Measurements from ENCODE around the gene VIP. TPM values are rescaled to one million over a fixed set of nuclear protein-coding genes. Genes with fewer than 3 reads are reported as not detected.

VIP gene
- total and polyA plus RNA-seq, 2 of the 13 experiments (the other 11 are each of a cell fraction or from before 2014, with no cell fraction given), result not detected

DNA sequence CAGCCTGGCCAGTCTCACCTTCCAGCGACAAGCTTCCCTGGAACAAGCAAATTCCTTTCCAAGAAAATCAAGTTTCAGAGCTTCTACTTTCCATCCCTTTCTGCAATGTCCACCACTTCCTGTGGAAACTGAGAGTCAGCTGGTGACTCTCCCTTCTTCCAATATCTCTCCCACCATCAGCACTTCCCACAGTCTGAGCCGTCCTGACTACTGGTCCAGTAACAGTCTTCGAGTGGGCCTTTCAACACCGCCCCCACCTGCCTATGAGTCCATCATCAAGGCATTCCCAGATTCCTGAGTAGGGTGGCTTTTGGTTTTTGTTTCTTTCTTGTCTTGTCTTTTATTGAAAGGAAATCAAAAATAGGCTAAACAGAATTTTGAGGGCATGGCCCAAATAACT lies 28.6 kb upstream of the VIP start (continued):
- TF ChIP-seq ZNF333 (CRISPR knock-in tag; IDR thresholded peaks at IDR 0.05; ENCODE audit: borderline replicate concordance) (no peak), NR2F2 (IDR thresholded peaks at IDR 0.05; ENCODE audit: borderline replicate concordance, low read depth) (no peak), HOXA3 (CRISPR knock-in tag; IDR thresholded peaks at IDR 0.05) (no peak)

DNA sequence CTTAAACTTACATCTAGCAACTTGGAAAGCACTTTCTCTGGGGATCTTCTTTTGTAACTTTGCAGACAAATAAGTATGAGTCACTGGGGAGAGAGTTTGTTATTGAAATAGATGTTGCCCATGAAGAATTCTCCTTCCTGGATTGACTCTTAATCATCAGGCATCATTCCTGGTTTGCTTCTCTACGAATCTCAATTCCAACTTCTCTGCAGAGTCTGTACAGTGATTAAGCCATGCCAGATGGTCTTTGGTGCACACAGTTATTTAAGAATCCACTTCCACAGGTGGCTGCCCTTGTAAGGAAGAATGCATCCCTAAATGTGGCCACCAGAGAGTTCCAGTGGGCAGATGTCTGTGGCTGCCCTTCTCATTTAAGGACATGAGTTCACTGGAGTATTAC lies 27.2 kb upstream of the VIP start:
- ATAC-seq (no peak), DNase-seq (ENCODE audit: low spot score) (no peak), FAIRE-seq (no peak)
- no peaks in the 10 kb centered on the region for H3K27me3 ChIP-seq (ENCODE audit: control insufficient read depth in 1 of 2, insufficient read depth in 2 of 2, low read length in 2 of 2)
- no peaks in the 10 kb centered on the region for H3K79me2 ChIP-seq (ENCODE audit: insufficient read depth, low read length)
- H3K27ac ChIP-seq (ENCODE audit: extremely low read length, insufficient read depth, low read length), result no peak overlapping the region
- H3K9me3 ChIP-seq (ENCODE audit: low read length), result no peaks in the 10 kb centered on the region
- in situ Hi-C loops (cut with HindIII; ENCODE audit: extremely low pct_ligation_motif_present, low pct_unique_long_range_greater_than_20kb) (no loop called here), intact Hi-C loops (cut with micrococcal nuclease; ENCODE audit: unreplicated experiment) (no loop called here)
- ChIA-PET POLR2A (no interaction called here), CTCF (ENCODE audit: low intra/inter-chr PET ratio, low total read pairs) (no interaction called here)
- no peaks in the 10 kb centered on the region for H3K4me1 ChIP-seq (ENCODE audit: insufficient read depth, low read length)
- 0% methylated on average over 1 of the region's 1 CpG for WGBS (ENCODE audit: low lambda C conversion rate)
- H3K4me2 ChIP-seq (ENCODE audit: low read depth, low read length), result no peak overlapping the region
- no peak overlapping the region for H3K4me3 ChIP-seq (replicated peaks in 1 of 3; ENCODE audit: insufficient read depth in 1 of 3, low read depth in 2 of 3, low read length in 3 of 3)
- H2AFZ ChIP-seq (ENCODE audit: low read length), result no peak overlapping the region
- no peaks in the 10 kb centered on the region for H3K36me3 ChIP-seq (replicated peaks in 1 of 2; ENCODE audit: control insufficient read depth in 1 of 2, insufficient read depth in 2 of 2, low read length in 2 of 2)
- no TSS peak for BruUV-seq (replicated peaks)
- H3K9ac ChIP-seq (ENCODE audit: insufficient read depth, low read depth, low read length), result no peak overlapping the region
- no peaks in the 10 kb centered on the region for H4K20me1 ChIP-seq (ENCODE audit: insufficient read depth, low read length)
- TF ChIP-seq SMARCC2 (IDR thresholded peaks at IDR 0.05) (no peak), ZBTB7B (CRISPR knock-in tag; IDR thresholded peaks at IDR 0.05) (no peak), ZFP36L2 (CRISPR knock-in tag; IDR thresholded peaks at IDR 0.05) (no peak), ZNF720 (CRISPR knock-in tag; IDR thresholded peaks at IDR 0.05) (no peak), ZC3H13 (CRISPR knock-in tag; IDR thresholded peaks at IDR 0.05) (no peak), JUN (CRISPR knock-in tag; IDR thresholded peaks at IDR 0.05) (no peak), ISX (CRISPR knock-in tag; conservative IDR thresholded peaks at IDR 0.05) (no peak), TARDBP (CRISPR knock-in tag; IDR thresholded peaks at IDR 0.05) (no peak), ZBTB7A (CRISPR knock-in tag; IDR thresholded peaks at IDR 0.05) (no peak), ZFP41 (CRISPR knock-in tag; IDR thresholded peaks at IDR 0.05; ENCODE audit: borderline replicate concordance) (no peak), ZNF30 (CRISPR knock-in tag; IDR thresholded peaks at IDR 0.05) (no peak), ZNF225 (CRISPR knock-in tag; IDR thresholded peaks at IDR 0.05) (no peak), RELA (CRISPR knock-in tag; IDR thresholded peaks at IDR 0.05) (no peak), ZNF292 (CRISPR knock-in tag; IDR thresholded peaks at IDR 0.05; ENCODE audit: borderline replicate concordance, low read depth) (no peak)
- TF ChIP-seq, protein P1, sequence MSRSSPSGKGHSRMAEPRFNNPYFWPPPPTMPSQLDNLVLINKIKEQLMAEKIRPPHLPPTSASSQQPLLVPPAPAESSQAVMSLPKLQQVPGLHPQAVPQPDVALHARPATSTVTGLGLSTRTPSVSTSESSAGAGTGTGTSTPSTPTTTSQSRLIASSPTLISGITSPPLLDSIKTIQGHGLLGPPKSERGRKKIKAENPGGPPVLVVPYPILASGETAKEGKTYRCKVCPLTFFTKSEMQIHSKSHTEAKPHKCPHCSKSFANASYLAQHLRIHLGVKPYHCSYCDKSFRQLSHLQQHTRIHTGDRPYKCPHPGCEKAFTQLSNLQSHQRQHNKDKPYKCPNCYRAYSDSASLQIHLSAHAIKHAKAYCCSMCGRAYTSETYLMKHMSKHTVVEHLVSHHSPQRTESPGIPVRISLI (CRISPR knock-in tag; IDR thresholded peaks at IDR 0.05; ENCODE audit: borderline replicate concordance), result no peak
- TF ChIP-seq, protein P2, sequence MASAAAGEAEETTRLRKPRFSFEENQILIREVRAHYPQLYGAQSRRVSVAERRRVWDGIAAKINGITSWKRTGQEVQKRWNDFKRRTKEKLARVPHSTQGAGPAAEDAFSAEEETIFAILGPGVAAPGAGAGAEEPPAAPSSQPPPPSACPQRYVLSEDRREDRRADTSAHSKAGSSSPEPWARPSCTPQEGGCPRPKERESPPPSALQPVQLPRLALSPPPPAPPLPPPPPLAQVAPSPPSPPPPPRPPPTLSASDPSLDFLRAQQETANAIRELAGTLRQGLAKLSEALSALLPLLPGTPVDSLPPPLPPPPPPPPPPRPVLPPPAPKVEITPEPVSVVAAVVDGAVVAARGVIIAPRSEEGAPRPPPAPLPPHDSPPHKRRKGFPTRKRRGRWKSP (CRISPR knock-in tag; IDR thresholded peaks at IDR 0.05), result no peak
